Measurements from ENCODE around the gene SERGEF.

Gene SERGEF

GRCh38 chr11:17764446-17765218 is 248.2 kb downstream of the SERGEF start:
- TF ChIP-seq CTCF (conservative IDR thresholded peaks at IDR 0.05) = no peak
- no peak overlapping the region for H3K27ac ChIP-seq

GRCh38 chr11:17763703-17764102 is 249.1 kb downstream of the SERGEF start:
- TF ChIP-seq CTCF (conservative IDR thresholded peaks at IDR 0.05) = no peak
- no peak overlapping the region for H3K27ac ChIP-seq

GRCh38 chr11:17763244-17763643 is 249.6 kb downstream of the SERGEF start:
- TF ChIP-seq CTCF (conservative IDR thresholded peaks at IDR 0.05) = no peak
- no peak overlapping the region for H3K27ac ChIP-seq

- no peak for TF ChIP-seq CTCF (conservative IDR thresholded peaks at IDR 0.05)
Observed at GRCh38 chr11:17762309-17762974, 250.4 kb downstream of the SERGEF start.

GRCh38 chr11:17760102-17761029 is 252.5 kb downstream of the SERGEF start:
- peak; percentile 70 for TF ChIP-seq CTCF (conservative IDR thresholded peaks at IDR 0.05)
- H3K27ac ChIP-seq = no peak overlapping the region

More at GRCh38 chr11:17762309-17762974, 250.4 kb downstream of the SERGEF start:
- no peak overlapping the region for H3K27ac ChIP-seq

GRCh38 chr11:17755891-17756290 is 257.0 kb downstream of the SERGEF start:
- no peak overlapping the region for H3K27ac ChIP-seq
- no peak for TF ChIP-seq CTCF (conservative IDR thresholded peaks at IDR 0.05)

- H3K27ac ChIP-seq = no peak overlapping the region
- no peak for TF ChIP-seq CTCF (conservative IDR thresholded peaks at IDR 0.05)
Observed at GRCh38 chr11:17753641-17754040, 259.2 kb downstream of the SERGEF start.

All from VCaP (cell line).